GM21576 (cell line): ENCODE data around the gene LONP2.
"Not testable (repeated sequence)": the region's sequence is repeated elsewhere in the genome, so short reads cannot be mapped to it uniquely, and the experiment has no call there.

Experiments
- ATAC-seq: cut with Tn5 transposase; IDR thresholded peaks from one replicate; pipeline ENCODE4 v1.9.1; 2021; ENCODE audit warnings: mild to moderate bottlenecking, moderate library complexity; ENCODE audit not compliant: unreplicated experiment

The LONP2 gene

DNA sequence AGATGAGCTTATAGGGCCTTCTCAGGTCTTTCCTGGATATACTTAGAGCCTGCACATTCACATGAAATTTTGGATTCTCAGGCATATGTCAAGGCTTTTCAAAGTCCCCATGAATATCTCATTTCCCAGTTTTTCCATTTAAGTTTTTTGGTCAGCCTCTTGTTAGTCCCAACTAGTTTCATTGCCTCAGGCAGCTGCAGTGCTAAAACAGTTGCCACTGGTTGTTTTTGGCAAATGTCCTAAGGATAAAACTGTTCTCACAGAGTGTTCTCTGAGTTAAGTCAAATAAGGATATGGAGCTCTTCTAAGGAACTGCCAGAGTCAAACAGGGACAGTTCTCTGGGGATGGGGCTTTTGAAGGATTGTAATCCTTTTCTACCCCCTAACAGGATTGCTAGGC, 43.1 kb downstream of the LONP2 start:
- no peak for ATAC-seq

DNA sequence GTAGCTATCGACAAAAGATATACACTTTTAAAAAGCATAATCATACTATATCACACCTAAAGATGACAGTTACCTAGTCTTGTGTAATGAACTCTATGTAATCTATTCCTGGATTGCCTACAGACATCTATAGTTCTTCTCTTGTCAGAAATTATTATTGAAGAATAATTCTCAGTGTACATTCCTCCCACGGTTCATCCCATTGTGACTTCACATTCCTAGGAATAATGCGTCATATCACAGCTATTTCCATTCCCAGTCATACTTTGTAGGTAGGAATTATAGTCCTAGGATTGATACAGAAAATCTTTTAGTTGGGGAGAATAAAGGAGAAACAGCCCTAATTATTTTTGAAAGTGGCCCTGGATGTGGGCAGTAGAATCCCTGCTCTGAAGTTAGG, 47.2 kb downstream of the LONP2 start:
- ATAC-seq, result no peak

- no peak for ATAC-seq
Observed at GRCh38 chr16:48291754-48292153, 47.7 kb downstream of the LONP2 start.

DNA sequence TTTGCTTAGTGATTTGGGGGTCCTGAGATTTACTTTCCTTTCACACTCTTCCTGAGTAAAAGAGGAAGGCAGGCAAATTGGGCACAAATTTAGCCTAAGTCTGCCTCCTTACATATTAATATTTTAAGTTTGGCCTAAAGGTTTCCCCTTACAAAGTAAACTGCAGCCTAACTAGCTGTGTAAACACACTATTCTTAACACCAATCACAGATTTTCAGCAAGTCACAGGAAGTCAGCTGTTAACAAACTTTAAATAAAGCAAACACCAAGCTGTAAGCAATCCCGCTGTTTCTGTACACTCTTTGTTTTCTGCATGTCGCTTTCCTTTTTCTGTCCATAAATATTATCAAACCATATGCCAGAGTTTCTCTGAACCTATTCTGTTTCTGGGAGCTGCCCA, 48.4 kb downstream of the LONP2 start:
- no peak for ATAC-seq

- ATAC-seq, result no peak
Observed at GRCh38 chr16:48294724-48295123, 50.6 kb downstream of the LONP2 start.

DNA sequence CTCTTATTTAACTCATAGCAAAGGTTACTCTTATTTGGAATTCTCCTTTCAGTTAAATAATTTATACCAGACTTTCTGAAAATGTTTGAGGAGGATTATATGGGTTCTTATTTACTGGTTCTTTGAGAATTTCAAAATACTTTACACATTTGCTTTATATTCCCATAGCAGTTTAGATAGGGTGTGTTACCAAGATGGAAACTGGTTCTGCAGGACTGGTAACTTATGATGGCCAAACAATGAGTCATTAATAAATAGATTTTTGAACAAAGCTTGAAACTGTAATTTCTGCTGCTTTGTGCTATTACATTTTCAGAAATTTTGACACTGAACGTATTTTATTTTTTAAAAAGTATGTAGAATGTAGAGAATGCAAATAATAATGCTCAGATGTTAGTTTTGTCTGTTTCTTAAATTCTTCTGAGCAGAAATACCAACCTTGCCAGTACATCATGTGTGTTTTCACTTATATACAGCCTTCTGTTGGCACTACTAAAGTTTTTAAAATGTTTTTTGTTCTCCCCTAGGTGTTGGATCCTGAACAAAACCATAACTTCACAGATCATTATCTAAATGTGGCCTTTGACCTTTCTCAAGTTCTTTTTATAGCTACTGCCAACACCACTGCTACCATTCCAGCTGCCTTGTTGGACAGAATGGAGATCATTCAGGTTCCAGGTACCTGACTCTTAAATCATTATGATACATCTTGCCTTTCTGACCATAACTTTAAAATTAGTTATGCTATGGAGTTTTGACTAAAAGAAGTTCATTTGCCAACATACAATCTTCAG, 51.6 kb downstream of the LONP2 start:
- ATAC-seq, result no peak

- no peak for ATAC-seq
Observed at GRCh38 chr16:48299471-48299870, 55.4 kb downstream of the LONP2 start.

GRCh38 chr16:48300391-48300856, 56.3 kb downstream of the LONP2 start:
- no peak for ATAC-seq

- ATAC-seq, result no peak
Observed at GRCh38 chr16:48308535-48308934, 64.4 kb downstream of the LONP2 start.

DNA sequence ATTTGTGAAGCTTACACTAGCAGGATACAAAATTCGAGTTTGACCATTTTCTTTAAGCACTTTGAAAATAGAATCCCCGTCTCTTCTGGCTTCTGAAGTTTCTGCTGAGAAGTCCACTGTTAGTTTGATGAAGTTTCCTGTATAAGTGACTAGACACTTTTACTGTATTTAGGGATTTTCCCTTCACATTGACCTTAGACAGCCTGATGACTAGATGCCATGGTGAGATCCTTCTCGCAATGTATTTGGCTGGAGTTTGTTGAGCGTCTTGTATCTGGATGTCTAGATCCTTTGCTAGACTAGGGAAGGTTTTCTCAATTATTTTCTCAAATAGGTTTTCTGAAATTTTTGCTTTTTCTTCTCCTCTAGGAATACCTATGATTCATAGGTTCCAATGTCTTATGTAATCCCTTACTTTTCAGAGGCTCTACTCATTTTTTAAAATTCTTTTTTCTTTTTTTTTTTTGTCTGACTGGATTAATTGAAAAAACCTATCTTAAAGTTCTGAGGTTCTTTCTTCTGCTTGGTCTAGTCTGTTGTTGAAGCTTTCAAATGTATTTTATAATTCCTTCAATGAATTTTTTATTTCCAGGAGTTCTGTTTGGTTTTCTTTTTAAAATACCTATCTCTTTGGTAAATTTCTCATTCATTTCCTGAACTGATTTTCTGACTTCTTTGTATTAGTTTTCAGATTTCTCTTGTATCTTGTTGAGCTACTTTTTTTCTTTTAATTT, 67.0 kb downstream of the LONP2 start:
- ATAC-seq, result no peak

DNA sequence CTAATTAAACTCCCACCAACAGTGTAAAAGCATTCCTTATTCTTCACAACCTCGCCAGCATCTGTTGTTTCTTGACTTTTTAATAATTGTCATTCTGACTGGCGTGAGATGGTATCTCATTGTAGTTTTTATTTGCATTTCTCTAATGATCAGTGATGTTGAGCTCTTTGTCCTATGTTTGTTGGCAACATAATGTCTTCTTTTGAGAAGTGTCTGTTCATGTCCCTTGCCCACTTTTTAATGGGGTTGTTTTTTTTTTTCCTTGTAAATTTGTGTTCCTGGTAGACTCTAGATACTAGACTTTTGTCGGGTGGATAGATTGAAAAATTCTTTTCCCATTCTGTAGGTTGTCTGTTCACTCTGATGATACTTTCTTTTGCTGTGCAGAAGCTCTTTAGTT, 69.8 kb downstream of the LONP2 start:
- not testable (repeated sequence) for ATAC-seq

GRCh38 chr16:48317026-48317425, 72.9 kb downstream of the LONP2 start:
- ATAC-seq, result no peak

GRCh38 chr16:48317614-48318315, 73.7 kb downstream of the LONP2 start:
- no peak for ATAC-seq

- ATAC-seq, result no peak
Observed at GRCh38 chr16:48318630-48319029, 74.5 kb downstream of the LONP2 start.

DNA sequence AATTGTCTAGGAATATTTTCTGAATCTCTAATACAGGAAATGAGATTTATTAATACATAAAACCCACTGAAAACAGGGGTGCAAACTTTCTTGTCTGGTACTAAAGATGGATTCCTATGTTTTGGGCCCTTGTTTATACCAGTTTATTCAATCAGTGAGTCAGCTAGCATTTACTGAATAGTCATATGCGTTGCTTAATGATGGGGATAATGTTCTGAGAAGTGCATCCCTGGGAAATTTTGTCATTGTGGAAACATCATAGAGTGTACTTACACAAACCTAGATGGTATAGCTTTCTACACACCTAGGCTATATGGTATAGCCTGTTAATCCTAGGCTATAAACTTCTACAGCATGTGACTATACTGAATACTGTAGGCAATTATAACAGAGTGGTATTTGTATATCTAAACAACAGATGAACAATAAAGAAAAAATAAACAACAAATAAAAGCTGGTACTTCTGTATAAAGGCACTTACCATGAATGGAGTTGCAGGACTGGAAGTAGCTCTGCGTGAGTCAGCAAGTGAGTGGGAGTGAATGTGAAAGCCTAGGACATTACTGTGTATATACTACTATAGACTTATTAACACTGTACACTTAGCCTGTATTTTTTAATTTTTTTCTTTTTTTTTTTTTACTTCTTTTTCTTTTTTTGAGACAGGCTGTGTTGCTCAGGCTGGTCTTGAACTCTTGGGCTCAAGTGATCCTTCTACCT, 77.4 kb downstream of the LONP2 start:
- no peak for ATAC-seq

- no peak for ATAC-seq
Observed at GRCh38 chr16:48323783-48324775, 80.0 kb downstream of the LONP2 start.

DNA sequence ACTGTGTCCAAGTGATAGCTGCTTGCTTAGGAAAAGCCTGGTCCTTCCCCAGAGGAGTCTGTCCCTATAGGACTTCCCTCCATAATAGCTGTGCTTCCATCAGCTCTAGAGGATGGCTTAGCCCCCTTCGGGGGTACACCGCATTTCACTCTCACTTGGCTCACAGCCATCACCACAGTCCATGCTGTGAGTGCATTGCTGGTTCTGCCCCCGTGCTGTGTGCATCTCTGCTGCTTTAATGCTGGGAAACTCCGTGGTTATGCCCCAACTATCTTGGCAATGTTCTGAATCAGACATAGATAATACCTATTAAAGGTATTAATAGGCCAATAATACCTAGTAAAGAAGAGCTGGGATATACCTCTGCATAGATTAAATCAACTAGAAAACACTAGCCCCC, 82.8 kb downstream of the LONP2 start:
- ATAC-seq, result no peak

DNA sequence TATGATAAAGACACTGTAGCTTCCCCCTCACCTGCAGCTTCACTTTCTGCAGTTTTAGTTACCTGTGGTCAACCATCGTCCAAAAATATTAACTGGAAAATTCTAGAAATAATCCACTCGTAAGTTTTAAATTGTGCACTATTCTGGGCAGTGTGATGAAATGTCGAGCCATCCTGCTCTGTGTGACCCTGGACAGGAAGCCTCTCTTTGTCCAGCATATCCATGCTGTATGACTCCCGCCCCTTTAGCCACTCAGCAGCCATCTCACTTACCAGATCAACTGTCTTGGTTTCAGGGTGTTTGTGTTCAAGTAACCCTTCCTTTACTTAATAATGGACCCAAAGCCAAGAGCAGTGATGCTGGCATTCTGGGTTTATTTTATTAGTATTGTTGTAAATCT, 85.0 kb downstream of the LONP2 start:
- no peak for ATAC-seq

DNA sequence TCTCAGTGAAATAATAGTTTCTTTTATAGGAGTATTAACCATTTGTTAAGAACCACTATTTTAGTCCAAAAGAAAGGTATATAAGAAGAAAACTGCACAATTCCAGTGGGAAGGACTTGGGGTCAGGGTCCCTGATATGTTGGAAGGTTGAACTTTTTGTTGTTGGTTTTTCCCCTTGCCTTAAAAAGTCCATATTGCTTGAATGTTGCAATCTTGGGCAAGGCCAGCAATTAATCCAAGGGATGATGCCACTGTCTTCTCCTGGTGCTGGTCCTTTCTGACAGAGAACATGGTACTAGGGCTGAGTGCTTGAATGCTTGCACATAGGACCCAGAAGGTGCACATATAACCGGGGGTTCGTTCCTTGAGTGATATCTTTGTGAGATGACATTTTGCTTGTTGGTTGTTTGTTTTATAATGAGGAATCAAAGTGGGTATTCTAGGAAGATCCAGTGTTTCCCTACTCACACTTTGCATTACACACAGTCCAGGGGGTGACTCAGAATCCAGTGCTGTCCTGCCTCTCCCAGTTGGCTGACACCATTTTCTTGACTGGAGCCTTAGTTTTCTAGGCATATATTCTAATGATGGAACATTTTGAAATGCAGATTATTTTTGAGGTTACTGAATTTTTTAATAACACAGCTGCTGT, 86.2 kb downstream of the LONP2 start:
- no peak for ATAC-seq
